HG03442 (cell line): ENCODE results near the gene PKM.

Source experiments
- ATAC-seq: cut with Tn5 transposase; IDR thresholded peaks from one replicate; pipeline ENCODE4 v1.9.1; 2021; ENCODE audit warnings: mild to moderate bottlenecking, moderate library complexity; ENCODE audit not compliant: unreplicated experiment

Gene PKM

DNA sequence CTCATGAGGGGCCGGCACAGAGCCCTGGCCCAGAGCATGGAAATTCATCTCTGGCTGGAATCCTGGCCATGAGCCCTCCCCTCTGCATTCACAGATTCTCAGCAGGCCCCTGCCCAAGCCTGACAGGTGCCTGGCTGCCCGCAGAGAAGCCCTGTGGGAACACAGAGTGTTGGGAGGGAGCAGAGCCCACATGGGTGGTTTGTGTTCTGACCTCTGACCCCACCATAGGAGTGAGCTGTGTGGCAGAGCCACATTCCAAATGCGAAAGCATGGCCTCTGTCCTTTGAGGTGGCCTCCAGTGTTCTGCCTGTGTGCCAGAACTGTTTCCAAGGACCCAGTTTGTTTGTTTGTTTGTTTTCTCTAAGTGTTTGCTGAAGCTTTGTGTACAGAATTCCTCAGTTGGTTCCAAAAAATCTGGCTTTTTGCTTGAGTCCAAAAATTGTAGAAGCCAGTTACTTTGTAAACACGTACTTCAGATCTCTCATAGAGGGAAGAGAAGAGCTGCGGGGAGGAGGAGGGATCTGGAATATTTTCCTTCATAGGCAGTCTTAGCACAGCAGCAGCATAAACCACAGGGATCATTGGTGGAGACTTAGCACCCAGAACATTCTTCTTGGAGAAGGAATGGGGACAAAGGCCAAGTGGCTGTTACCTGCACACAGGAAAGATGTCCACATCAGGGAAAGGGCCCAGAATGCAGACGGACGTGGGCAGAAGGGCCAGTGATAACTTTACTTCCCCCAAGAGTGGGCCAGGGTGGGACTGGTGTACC, 69.4 kb downstream of the PKM start:
- ATAC-seq: no peak

DNA sequence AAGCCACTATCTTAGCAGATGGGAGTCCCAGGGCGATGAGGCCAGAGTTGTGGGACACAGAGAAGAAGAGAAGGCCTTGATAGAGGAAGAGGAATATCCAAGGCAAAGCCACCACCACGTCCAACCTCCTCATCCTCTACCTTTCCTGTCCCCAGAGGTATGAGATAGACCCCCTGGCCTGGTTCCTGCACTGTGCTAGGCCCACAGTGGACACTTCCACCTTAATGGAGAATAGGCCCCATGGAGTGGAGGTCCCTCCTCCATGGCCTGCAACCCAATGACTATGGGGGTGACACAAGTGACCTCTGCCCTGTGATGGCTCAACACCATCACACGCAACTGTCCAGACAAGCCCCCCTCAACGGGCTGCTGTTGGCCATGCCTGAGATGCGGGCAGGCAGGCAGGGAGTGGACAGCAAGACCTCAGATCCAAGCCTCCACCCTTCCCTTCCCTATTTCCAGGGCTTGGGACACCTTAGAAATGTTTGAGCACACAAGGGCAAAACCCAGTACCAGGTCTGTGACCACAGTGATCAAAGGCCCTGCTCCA, 70.2 kb downstream of the PKM start:
- ATAC-seq: no peak

DNA sequence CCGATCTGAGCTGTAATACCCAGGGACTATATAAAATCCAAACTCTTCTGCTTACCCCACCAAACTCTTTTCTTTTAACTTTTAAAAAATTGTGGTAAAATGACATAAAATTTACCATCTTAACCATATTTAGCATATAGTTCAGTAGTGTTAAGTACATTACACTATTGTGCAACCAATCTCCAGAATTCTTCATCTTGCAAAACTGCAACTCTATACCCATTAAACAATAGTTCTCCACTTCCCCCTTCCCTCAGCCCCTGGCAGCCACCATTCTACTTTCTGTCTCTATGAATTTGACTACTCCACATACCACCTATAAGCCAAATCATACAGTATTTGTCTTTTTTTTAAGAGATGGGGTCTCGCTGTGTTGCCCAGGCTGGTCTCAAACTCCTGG, 74.1 kb downstream of the PKM start:
- no peak for ATAC-seq

DNA sequence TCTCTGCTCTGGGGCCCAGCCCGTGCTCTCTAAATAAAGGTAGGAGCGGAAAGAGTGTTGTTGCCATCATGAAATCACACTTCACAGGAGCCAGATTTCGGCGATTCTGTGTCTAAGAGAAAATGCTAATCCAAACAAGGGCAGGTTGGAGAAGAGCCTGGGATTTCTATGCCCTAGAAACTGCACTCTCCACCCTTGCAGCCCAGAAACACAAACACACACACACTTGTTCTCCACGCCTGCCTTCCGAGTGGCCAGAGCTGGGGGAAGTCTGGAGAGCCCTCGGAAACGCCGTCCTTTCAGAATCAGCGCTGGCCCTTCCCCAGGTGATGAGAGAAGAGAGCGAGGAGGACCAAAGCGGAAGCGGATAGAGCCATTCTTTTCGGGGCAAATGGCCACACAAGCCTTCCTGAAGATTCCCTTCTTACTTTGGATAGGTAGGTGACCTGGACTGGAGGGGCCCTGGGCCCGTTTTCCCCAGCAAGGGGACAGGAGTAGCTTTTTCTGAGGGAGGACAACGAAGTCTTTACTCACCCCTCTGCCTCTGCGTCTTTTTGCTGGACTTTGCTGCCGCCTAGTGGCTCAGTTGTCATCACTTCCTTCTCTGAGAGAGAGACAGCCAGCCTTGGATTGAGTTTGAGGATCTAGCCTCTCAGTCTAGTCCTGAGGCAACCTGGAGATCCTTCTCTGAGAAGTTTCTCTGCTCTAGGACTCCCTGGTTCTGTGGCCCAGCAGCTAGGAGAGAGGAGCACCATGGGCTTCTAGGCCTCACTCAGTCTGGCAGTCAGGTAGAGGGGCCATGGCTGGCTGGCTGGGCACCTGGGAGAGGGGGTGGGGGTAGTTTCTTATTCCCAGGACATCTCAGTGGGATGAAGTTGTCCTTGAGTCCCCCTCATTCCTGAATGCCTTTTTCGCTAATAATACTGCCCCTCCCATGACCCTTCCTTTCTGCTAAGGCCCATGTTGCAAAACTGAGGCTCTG, 75.1 kb downstream of the PKM start:
- no peak for ATAC-seq

DNA sequence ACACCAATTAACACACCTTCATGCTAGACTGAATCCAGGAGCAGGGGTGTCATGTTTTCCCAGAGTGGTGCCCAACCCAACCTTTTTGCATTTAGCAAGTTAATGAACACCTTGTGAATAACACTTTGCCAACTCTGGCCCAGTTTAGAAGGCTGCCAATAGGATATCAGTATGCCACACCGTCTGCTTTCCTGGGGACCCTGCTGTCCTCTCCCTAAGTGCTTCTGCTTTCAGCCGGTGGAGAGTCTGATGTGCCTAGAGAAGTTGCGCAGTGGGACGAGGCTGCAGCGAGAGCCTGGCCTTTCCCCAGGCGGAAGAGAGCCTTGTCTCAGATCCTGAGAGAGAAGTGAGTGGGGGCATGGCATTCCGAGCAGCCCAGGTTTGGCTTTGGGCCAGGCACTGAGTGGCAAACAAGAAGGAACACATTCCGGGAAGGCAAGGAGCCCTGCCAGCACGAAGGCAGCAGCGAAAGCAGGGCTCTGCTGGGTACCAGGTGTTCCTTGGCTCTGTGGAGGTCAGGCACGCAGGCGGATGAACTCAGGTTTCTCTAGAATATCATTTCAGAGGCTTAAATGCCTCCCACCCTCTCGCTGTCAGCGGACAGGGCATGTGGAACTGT, 75.9 kb downstream of the PKM start:
- ATAC-seq: no peak

DNA sequence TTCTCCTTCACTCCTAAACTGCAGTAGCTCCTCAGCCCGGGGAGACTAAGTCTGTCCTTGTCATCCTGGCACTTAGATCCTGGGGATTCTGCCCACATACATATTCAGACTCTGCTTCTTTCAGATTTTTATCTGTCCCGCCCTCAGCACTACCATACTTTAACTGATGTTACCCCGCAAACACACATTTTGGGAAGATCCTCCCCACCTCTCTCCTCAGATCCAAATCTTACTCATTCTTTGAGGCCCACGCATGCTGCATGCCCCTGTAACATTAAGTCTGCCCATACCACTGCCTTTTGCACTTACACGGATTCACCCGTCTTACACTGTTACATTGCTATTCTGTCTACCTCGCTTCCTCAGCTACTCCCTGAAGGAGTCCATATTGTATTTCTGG, 76.7 kb downstream of the PKM start:
- no peak for ATAC-seq

DNA sequence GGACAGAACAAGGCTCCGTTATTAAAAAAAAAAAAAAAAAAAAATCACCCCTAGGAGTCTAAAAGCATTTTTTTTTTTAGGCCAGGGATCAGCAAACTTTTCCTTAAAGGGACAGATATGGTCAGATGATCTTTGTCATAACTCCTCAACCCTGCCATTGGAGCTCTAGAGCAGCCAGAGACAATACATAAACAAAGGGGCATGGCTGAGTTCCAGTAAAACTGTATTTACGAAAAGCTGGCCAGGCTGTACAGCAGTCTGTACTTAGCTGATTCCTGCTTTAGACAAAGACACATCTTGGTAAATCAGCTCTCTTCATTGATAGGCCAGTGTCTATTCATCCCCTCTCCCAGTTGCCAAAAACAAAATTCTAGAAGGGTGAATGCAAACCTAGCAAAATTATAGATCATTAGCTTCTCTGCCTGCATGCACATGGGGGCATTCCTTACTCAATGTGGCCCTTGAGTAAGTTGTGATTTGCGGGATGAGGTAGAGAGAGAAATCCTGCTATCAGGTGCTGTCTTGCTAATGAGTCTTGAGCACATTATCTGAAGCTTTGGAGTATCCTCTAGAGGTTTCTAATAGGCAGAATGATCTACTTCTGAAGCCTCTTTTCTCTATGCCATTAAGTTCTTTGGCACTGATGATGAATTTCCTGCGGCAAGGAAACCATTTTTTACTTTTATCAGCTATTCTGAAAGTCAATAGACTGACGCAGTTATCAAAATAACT, 77.6 kb downstream of the PKM start:
- no peak for ATAC-seq
